HepG2 (cell line): ENCODE results near the gene ARRDC4. TPM values are rescaled to one million over a fixed set of nuclear protein-coding genes. Genes with fewer than 3 reads are reported as not detected.

Experiments used
- AGO2 ChIP-seq: fragments of 200-400 bp; formaldehyde crosslinking; optimal IDR thresholded peaks from 2 replicates; pipeline ENCODE3; 2017; ENCODE audit warnings: mild to moderate bottlenecking, low read depth, low read length, moderate library complexity
- ERF ChIP-seq: IDR thresholded peaks from 2 replicates; pipeline ENCODE4 v1.6.1; 2018; ENCODE audit warnings: missing biosample characterization, missing genetic modification reagents
- HNRNPLL ChIP-seq: fragments of 200-400 bp; formaldehyde crosslinking; IDR thresholded peaks from 2 replicates; pipeline ENCODE4 v1.6.1; 2017; ENCODE audit warnings: mild to moderate bottlenecking, low read depth, low read length; ENCODE audit not compliant: poor library complexity, severe bottlenecking
- IKZF1 ChIP-seq: fragments of 450-650 bp; IDR thresholded peaks from 2 replicates; pipeline ENCODE4 v1.7.1; 2016
- IRF2 ChIP-seq: IDR thresholded peaks from 2 replicates; pipeline ENCODE4 v1.6.1; 2018; ENCODE audit warnings: missing genetic modification reagents, missing compliant biosample characterization
- KAT8 ChIP-seq: IDR thresholded peaks from 2 replicates; pipeline ENCODE4 v1.6.1; 2016; ENCODE audit warnings: missing genetic modification reagents, missing compliant biosample characterization
- MTA3 ChIP-seq: sonication (generic); formaldehyde crosslinking; IDR thresholded peaks from 2 replicates; pipeline ENCODE4 v1.4.0; 2020; ENCODE audit warnings: missing genetic modification reagents
- NFE2L1 ChIP-seq: sonication (generic); formaldehyde crosslinking; IDR thresholded peaks from 2 replicates; pipeline ENCODE4 v1.4.0; 2020; ENCODE audit warnings: missing genetic modification reagents, mild to moderate bottlenecking, borderline replicate concordance
- NPAS2 ChIP-seq: sonication (generic); formaldehyde crosslinking; IDR thresholded peaks from 2 replicates; pipeline ENCODE4 v1.8.0; 2022; ENCODE audit warnings: mild to moderate bottlenecking, missing genetic modification reagents, borderline replicate concordance
- SAP130 ChIP-seq: IDR thresholded peaks from 2 replicates; pipeline ENCODE4 v1.6.1; 2016; ENCODE audit warnings: low read depth
- TCF12 ChIP-seq, 2 experiments: fragments of 450-650 bp in 1 of 2; sonication (generic) in 1 of 2; formaldehyde crosslinking in 1 of 2; IDR thresholded peaks; 2 replicates each; pipeline versions ENCODE4 v1.6.1 to v1.8.0; 2017 to 2022; ENCODE audit warnings: antibody characterized with exemption in 1 of 2, mild to moderate bottlenecking in 1 of 2, missing genetic modification reagents in 1 of 2, moderate library complexity in 1 of 2
- U2AF1 ChIP-seq: fragments of 200-400 bp; formaldehyde crosslinking; optimal IDR thresholded peaks from 2 replicates; pipeline ENCODE3; 2017; ENCODE audit warnings: mild to moderate bottlenecking, low read depth, low read length
- ZFP36L1 ChIP-seq: sonication (generic); formaldehyde crosslinking; IDR thresholded peaks from 2 replicates; pipeline ENCODE4 v1.8.0; 2022; ENCODE audit warnings: mild to moderate bottlenecking, missing genetic modification reagents, moderate library complexity
- ZNF337 ChIP-seq: sonication (generic); formaldehyde crosslinking; IDR thresholded peaks from 2 replicates; pipeline ENCODE4 v1.5.1; 2020; ENCODE audit warnings: missing genetic modification reagents, low read depth, mild to moderate bottlenecking, borderline replicate concordance
- ZNF567 ChIP-seq: sonication (generic); formaldehyde crosslinking; IDR thresholded peaks from 2 replicates; pipeline ENCODE4 v1.8.1; 2023; ENCODE audit warnings: mild to moderate bottlenecking, missing genetic modification reagents, borderline replicate concordance
- ZNF83 ChIP-seq: sonication (generic); formaldehyde crosslinking; IDR thresholded peaks from 2 replicates; pipeline ENCODE4 v1.4.0; 2020; ENCODE audit warnings: missing genetic modification reagents, mild to moderate bottlenecking, borderline replicate concordance
- polyA plus RNA-seq, 8 experiments: library from polyadenylated mRNA; depleted of rRNA in 3 of 8; stranded (reverse) in 7 of 8; unstranded in 1 of 8; fragments of >200 nt; fragmentation: Illumina TruSeq in 4 of 8; extraction: Trizol in 4 of 8; gene quantifications; 2 replicates each; pipeline versions ENCODE4 v1.2.1 to v1.2.3, GENCODE V29; 2011 to 2016; ENCODE audit warnings: low read depth in 4 of 8, missing spikeins in 1 of 8, mixed read lengths in 1 of 8; ENCODE audit not compliant: insufficient read depth in 1 of 8
- total RNA-seq, 5 experiments: library from RNA; depleted of rRNA; stranded (reverse); fragments of >200 nt; fragmentation: Illumina TruSeq; extraction: Trizol; gene quantifications; 2 replicates each; pipeline ENCODE4 v1.2.3, GENCODE V29; 2016; ENCODE audit warnings: low read depth in 1 of 5
- TF ChIP-seq, protein P1 (sequence below): sonication (generic); formaldehyde crosslinking; conservative IDR thresholded peaks from 2 replicates; pipeline ENCODE4 v1.8.1; 2023; ENCODE audit warnings: missing genetic modification reagents
- TF ChIP-seq, protein P2 (sequence below): sonication (generic); formaldehyde crosslinking; IDR thresholded peaks from 2 replicates; pipeline ENCODE4 v1.9.0; 2021; ENCODE audit warnings: missing genetic modification reagents, borderline replicate concordance
- TF ChIP-seq, protein P3 (sequence below): sonication (generic); formaldehyde crosslinking; IDR thresholded peaks from 2 replicates; pipeline ENCODE4 v1.5.1; 2020; ENCODE audit warnings: mild to moderate bottlenecking, missing genetic modification reagents

Gene ARRDC4
- total and polyA plus RNA-seq, 2 of the 13 experiments (the other 11 are each of a cell fraction or from before 2014, with no cell fraction given), result 1.5 to 2.5 TPM

DNA sequence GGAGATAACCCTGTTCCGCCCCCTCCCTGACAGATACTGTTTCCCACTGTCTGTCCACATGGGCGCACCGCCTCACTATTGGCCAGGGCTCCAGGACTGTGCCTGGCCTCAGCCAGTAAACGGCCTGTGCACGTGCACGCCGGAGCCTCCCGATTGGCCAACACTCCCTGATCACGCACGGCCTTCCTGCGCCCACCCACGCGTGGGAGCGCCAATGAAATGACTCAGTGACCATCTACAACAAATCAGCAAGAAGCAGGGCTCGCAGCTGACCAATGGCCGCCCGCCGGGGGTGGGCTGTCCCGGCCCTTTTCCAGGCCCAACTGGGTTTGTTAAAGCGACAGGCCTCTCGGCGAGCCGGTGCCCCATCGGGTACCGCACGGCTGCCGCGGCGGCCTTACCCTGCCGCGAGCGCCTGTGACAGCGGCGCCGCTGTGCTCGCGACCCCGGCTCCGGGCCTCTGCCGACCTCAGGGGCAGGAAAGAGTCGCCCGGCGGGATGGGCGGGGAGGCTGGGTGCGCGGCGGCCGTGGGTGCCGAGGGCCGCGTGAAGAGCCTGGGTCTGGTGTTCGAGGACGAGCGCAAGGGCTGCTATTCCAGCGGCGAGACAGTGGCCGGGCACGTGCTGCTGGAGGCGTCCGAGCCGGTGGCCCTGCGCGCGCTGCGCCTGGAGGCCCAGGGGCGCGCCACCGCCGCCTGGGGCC lies at the start of gene ARRDC4 (continued):
- TF ChIP-seq ZFP36L1 (CRISPR knock-in tag), result no peak
- no peak for TF ChIP-seq NPAS2 (CRISPR knock-in tag)
- no peak for TF ChIP-seq IRF2
- TF ChIP-seq ZNF337, result no peak
- TF ChIP-seq, protein P1, sequence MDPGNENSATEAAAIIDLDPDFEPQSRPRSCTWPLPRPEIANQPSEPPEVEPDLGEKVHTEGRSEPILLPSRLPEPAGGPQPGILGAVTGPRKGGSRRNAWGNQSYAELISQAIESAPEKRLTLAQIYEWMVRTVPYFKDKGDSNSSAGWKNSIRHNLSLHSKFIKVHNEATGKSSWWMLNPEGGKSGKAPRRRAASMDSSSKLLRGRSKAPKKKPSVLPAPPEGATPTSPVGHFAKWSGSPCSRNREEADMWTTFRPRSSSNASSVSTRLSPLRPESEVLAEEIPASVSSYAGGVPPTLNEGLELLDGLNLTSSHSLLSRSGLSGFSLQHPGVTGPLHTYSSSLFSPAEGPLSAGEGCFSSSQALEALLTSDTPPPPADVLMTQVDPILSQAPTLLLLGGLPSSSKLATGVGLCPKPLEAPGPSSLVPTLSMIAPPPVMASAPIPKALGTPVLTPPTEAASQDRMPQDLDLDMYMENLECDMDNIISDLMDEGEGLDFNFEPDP (CRISPR knock-in tag), result no peak
- peak; percentile 96 for TF ChIP-seq SAP130 (CRISPR knock-in tag)
- TF ChIP-seq, protein P2, sequence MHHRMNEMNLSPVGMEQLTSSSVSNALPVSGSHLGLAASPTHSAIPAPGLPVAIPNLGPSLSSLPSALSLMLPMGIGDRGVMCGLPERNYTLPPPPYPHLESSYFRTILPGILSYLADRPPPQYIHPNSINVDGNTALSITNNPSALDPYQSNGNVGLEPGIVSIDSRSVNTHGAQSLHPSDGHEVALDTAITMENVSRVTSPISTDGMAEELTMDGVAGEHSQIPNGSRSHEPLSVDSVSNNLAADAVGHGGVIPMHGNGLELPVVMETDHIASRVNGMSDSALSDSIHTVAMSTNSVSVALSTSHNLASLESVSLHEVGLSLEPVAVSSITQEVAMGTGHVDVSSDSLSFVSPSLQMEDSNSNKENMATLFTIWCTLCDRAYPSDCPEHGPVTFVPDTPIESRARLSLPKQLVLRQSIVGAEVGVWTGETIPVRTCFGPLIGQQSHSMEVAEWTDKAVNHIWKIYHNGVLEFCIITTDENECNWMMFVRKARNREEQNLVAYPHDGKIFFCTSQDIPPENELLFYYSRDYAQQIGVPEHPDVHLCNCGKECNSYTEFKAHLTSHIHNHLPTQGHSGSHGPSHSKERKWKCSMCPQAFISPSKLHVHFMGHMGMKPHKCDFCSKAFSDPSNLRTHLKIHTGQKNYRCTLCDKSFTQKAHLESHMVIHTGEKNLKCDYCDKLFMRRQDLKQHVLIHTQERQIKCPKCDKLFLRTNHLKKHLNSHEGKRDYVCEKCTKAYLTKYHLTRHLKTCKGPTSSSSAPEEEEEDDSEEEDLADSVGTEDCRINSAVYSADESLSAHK (CRISPR knock-in tag), result no peak
- peak; percentile 73 for TF ChIP-seq KAT8 (CRISPR knock-in tag)
- TF ChIP-seq IKZF1, result no peak
- TF ChIP-seq NFE2L1 (CRISPR knock-in tag), result no peak
- no peak for TF ChIP-seq TCF12 (IDR thresholded peaks at IDR 0.05)
- no peak for TF ChIP-seq TCF12 (CRISPR knock-in tag; IDR thresholded peaks at IDR 0.05)
- TF ChIP-seq ZNF567 (CRISPR knock-in tag), result no peak
- TF ChIP-seq, protein P3, sequence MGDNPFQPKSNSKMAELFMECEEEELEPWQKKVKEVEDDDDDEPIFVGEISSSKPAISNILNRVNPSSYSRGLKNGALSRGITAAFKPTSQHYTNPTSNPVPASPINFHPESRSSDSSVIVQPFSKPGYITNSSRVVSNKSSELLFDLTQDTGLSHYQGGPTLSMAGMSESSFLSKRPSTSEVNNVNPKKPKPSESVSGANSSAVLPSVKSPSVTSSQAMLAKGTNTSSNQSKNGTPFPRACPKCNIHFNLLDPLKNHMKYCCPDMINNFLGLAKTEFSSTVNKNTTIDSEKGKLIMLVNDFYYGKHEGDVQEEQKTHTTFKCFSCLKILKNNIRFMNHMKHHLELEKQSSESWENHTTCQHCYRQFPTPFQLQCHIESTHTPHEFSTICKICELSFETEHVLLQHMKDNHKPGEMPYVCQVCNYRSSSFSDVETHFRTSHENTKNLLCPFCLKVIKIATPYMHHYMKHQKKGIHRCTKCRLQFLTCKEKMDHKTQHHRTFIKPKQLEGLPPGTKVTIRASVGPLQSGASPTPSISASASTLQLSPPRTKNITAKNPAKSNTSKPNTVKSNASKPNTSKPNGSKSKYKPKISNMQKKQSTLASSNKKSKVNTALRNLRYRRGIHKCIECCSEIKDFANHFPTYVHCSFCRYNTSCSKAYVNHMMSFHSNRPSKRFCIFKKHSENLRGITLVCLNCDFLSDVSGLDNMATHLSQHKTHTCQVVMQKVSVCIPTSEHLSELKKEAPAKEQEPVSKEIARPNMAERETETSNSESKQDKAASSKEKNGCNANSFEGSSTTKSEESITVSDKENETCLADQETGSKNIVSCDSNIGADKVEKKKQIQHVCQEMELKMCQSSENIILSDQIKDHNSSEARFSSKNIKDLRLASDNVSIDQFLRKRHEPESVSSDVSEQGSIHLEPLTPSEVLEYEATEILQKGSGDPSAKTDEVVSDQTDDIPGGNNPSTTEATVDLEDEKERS (CRISPR knock-in tag), result no peak
- TF ChIP-seq HNRNPLL, result peak; percentile 35
- TF ChIP-seq MTA3, result no peak
- TF ChIP-seq ZNF83 (CRISPR knock-in tag), result no peak
- TF ChIP-seq AGO2, result no peak
- TF ChIP-seq U2AF1, result no peak
- TF ChIP-seq ERF (CRISPR knock-in tag), result 0 out of 2 replicates have a peak, but pooled peaks have one; percentile 44
